ENCODE results near the gene USP17L25.
"Not testable (repeated sequence)": the region's sequence is repeated elsewhere in the genome, so short reads cannot be mapped to it uniquely, and the experiment has no call there.

Gene USP17L25, protein sequence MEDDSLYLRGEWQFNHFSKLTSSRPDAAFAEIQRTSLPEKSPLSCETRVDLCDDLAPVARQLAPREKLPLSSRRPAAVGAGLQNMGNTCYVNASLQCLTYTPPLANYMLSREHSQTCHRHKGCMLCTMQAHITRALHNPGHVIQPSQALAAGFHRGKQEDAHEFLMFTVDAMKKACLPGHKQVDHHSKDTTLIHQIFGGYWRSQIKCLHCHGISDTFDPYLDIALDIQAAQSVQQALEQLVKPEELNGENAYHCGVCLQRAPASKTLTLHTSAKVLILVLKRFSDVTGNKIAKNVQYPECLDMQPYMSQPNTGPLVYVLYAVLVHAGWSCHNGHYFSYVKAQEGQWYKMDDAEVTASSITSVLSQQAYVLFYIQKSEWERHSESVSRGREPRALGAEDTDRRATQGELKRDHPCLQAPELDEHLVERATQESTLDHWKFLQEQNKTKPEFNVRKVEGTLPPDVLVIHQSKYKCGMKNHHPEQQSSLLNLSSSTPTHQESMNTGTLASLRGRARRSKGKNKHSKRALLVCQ

DNA sequence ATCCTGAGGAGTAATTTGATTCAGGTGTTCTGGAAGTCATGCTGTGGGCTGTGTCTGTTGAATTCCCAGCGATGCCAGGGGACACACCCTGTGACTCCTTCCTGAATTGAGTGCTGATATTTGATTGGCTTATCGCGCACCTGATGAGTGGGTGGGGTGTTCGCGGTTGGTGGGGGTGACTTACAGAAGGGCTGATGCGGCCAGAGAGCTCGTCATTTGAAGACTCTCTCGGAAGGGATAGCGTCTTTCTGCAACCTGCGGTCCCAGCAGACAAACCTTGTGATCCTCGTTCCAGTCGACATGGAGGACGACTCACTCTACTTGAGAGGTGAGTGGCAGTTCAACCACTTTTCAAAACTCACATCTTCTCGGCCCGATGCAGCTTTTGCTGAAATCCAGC, at the start of gene USP17L25:
Gene USP17L25 (plus strand): TSS at position 301 of the 400 bp plus-strand sequence. CDS start 0 bp downstream, at position 301.
- DNase-seq (ENCODE audit: low read depth): not testable (repeated sequence)

DNA sequence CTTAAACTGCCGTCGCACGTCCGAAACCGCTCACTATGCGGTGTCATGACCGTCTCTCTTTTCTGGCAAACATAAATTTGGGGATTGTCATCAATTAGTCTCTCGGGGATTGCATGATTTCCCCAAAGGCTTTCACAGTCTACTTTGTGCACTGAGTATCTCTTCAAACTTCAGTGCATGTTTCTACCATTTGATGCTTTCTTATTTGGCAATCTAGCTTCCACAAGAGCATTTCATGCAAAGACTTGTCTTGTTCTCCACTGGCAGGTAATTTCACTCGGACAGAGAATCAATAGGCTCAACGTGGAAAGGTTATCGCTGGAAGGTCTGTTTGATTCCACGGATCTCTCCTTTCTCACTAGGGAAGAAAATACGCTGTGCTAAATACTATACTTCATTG, 5.5 kb upstream of the USP17L25 start:
- not testable (repeated sequence) for DNase-seq (ENCODE audit: low read depth)

DNA sequence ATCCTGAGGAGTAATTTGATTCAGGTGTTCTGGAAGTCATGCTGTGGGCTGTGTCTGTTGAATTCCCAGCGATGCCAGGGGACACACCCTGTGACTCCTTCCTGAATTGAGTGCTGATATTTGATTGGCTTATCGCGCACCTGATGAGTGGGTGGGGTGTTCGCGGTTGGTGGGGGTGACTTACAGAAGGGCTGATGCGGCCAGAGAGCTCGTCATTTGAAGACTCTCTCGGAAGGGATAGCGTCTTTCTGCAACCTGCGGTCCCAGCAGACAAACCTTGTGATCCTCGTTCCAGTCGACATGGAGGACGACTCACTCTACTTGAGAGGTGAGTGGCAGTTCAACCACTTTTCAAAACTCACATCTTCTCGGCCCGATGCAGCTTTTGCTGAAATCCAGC, 4.8 kb upstream of the USP17L25 start, which contains the start of gene USP17L24:
Gene USP17L24 (plus strand): TSS at position 301 of the 400 bp plus-strand sequence. CDS start 0 bp downstream, at position 301.
- DNase-seq (ENCODE audit: low read depth): not testable (repeated sequence)

DNA sequence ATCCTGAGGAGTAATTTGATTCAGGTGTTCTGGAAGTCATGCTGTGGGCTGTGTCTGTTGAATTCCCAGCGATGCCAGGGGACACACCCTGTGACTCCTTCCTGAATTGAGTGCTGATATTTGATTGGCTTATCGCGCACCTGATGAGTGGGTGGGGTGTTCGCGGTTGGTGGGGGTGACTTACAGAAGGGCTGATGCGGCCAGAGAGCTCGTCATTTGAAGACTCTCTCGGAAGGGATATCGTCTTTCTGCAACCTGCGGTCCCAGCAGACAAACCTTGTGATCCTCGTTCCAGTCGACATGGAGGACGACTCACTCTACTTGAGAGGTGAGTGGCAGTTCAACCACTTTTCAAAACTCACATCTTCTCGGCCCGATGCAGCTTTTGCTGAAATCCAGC, 4.6 kb downstream of the USP17L25 start, which contains the start of gene USP17L26:
Gene USP17L26 (plus strand): TSS at position 301 of the 400 bp plus-strand sequence. CDS start 0 bp downstream, at position 301.
- not testable (repeated sequence) for DNase-seq (ENCODE audit: low read depth)

DNA sequence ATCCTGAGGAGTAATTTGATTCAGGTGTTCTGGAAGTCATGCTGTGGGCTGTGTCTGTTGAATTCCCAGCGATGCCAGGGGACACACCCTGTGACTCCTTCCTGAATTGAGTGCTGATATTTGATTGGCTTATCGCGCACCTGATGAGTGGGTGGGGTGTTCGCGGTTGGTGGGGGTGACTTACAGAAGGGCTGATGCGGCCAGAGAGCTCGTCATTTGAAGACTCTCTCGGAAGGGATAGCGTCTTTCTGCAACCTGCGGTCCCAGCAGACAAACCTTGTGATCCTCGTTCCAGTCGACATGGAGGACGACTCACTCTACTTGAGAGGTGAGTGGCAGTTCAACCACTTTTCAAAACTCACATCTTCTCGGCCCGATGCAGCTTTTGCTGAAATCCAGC, 9.4 kb downstream of the USP17L25 start, which contains the start of gene USP17L5:
Gene USP17L5 (plus strand): TSS at position 301 of the 400 bp plus-strand sequence. CDS start 0 bp downstream, at position 301.
- DNase-seq (ENCODE audit: low read depth): not testable (repeated sequence)

DNA sequence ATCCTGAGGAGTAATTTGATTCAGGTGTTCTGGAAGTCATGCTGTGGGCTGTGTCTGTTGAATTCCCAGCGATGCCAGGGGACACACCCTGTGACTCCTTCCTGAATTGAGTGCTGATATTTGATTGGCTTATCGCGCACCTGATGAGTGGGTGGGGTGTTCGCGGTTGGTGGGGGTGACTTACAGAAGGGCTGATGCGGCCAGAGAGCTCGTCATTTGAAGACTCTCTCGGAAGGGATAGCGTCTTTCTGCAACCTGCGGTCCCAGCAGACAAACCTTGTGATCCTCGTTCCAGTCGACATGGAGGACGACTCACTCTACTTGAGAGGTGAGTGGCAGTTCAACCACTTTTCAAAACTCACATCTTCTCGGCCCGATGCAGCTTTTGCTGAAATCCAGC, 14.1 kb downstream of the USP17L25 start, which contains the start of gene USP17L27:
Gene USP17L27 (plus strand): TSS at position 301 of the 400 bp plus-strand sequence. CDS start 0 bp downstream, at position 301.
- not testable (repeated sequence) for DNase-seq (ENCODE audit: low read depth)

DNA sequence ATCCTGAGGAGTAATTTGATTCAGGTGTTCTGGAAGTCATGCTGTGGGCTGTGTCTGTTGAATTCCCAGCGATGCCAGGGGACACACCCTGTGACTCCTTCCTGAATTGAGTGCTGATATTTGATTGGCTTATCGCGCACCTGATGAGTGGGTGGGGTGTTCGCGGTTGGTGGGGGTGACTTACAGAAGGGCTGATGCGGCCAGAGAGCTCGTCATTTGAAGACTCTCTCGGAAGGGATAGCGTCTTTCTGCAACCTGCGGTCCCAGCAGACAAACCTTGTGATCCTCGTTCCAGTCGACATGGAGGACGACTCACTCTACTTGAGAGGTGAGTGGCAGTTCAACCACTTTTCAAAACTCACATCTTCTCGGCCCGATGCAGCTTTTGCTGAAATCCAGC, 18.9 kb downstream of the USP17L25 start, which contains the start of gene USP17L28:
Gene USP17L28 (plus strand): TSS at position 301 of the 400 bp plus-strand sequence. CDS start 0 bp downstream, at position 301.
- DNase-seq (ENCODE audit: low read depth): not testable (repeated sequence)

DNA sequence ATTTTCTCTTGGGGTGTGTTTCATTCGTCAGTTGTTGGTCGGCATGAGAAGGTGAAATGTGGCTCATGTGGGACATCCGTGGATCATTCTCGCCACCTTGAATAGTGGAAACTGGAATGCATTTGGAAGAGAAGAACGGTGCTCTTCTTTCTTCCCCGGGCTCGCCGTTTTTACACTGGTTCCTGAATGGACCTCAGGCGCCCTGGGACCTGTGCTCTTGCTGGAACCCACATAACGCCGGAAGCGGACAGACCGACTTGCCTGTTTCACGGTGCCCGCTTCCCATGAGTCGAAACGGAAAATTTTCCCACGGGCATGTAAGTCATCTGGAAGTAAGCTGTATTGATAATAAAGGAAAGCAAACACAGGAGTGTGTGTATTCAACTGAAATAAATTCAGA, 21.2 kb downstream of the USP17L25 start:
- DNase-seq (ENCODE audit: low read depth): not testable (repeated sequence)

DNA sequence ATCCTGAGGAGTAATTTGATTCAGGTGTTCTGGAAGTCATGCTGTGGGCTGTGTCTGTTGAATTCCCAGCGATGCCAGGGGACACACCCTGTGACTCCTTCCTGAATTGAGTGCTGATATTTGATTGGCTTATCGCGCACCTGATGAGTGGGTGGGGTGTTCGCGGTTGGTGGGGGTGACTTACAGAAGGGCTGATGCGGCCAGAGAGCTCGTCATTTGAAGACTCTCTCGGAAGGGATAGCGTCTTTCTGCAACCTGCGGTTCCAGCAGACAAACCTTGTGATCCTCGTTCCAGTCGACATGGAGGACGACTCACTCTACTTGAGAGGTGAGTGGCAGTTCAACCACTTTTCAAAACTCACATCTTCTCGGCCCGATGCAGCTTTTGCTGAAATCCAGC, 23.6 kb downstream of the USP17L25 start, which contains the start of gene USP17L29:
Gene USP17L29 (plus strand): TSS at position 301 of the 400 bp plus-strand sequence. CDS start 0 bp downstream, at position 301.
- not testable (repeated sequence) for DNase-seq (ENCODE audit: low read depth)

DNA sequence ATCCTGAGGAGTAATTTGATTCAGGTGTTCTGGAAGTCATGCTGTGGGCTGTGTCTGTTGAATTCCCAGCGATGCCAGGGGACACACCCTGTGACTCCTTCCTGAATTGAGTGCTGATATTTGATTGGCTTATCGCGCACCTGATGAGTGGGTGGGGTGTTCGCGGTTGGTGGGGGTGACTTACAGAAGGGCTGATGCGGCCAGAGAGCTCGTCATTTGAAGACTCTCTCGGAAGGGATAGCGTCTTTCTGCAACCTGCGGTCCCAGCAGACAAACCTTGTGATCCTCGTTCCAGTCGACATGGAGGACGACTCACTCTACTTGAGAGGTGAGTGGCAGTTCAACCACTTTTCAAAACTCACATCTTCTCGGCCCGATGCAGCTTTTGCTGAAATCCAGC, 33.1 kb downstream of the USP17L25 start, which contains the start of gene USP17L30:
Gene USP17L30 (plus strand): TSS at position 301 of the 400 bp plus-strand sequence. CDS start 0 bp downstream, at position 301.
- DNase-seq (ENCODE audit: low read depth): not testable (repeated sequence)

DNA sequence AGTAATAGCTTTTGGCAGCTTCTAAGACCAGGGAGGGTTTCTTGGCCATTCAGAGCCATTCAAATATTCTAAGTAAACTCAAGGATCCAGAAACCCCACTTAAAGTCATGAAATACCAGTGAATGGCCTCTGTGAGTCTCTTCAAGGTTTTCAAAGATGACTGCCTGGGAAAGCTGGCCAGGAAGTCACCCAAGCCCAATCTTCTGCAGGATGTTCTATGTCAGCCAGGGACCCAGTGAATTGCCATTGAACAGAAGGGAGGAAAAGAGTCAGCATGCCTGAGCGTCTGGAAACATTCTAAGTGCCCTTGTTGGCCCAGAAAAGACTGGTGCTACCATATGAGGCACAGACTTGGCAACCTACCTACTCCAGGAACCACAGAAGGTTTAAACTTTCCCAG, 50.2 kb downstream of the USP17L25 start:
- not testable (repeated sequence) for DNase-seq (ENCODE audit: low read depth)

All from activated T-cell treated with anti-CD3 and anti-CD28 coated beads for 24 hours (primary cell).